ENCODE data around the gene ASTN2. TPM values are rescaled to one million over a fixed set of nuclear protein-coding genes. Genes with fewer than 3 reads are reported as not detected.
"Not testable (repeated sequence)": the region's sequence is repeated elsewhere in the genome, so short reads cannot be mapped to it uniquely, and the experiment has no call there.

ASTN2 gene
- polyA plus RNA-seq, 2 of the 4 experiments (the other 2 are of a cell fraction) = 5.8 to 11.6 TPM

DNA sequence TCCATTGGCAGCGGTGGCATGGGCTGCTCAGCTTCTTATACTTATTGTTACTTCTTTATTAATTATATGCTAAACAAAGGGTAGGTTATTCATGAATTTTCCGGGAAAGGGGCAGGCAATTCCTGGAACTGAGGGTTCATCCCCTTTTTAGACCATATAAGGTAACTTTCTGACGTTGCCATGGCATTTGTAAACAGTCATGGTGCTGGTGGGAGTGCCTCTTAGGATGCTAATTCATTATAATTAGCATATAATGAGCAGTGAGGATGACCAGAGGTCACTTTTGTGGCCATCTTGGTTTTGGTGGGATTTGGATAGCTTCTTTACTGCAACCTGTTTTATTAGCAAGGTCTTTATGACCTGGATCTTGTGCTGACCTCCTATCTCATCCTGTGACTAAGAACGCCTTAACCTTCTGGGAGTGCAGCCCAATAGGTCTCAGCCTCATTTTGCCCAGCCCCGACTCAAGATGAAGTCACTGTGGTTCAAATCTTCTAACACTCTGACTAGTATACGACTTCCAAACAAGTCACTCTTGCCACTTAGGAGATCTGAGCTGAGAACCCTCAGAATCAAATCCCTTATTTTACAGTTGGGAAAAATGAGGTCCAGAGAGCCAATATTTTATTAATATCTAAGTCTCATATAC is 490.3 kb downstream of the ASTN2 start:
- ChIA-PET POLR2A (no interaction called here), CTCF (no interaction called here)
- no peak for TF ChIP-seq KDM1A (IDR thresholded peaks at IDR 0.05; ENCODE audit: low read depth)
- TF ChIP-seq ZC3H11A (IDR thresholded peaks at IDR 0.05) = no peak
- TF ChIP-seq POLR2AphosphoS2 (conservative IDR thresholded peaks at IDR 0.05; ENCODE audit: low read length) = no peak
- TF ChIP-seq GATA3 (IDR thresholded peaks at IDR 0.05; ENCODE audit: borderline replicate concordance) = no peak
- TF ChIP-seq PHF8 (IDR thresholded peaks at IDR 0.05; ENCODE audit: borderline replicate concordance, low read depth) = no peak
- TF ChIP-seq POLR2A (IDR thresholded peaks at IDR 0.05; ENCODE audit: low read length) = no peak
- no peak for TF ChIP-seq NPAS2 (CRISPR knock-in tag; IDR thresholded peaks at IDR 0.05; ENCODE audit: borderline replicate concordance)
- no peak for TF ChIP-seq CBX2 (IDR thresholded peaks at IDR 0.05; ENCODE audit: borderline replicate concordance, low read depth)
- no peak for TF ChIP-seq RFX5 (IDR thresholded peaks at IDR 0.05)
- Histone ChIP-seq H3K4me2 (no peak overlapping the region), H3K4me1 (no peaks in the 10 kb centered on the region), H3K4me3 (no peak overlapping the region), H3K9me3 (no peaks in the 10 kb centered on the region), H3K27ac (no peak overlapping the region)
- ATAC-seq = no peak
- 5% methylated on average over 6 of the region's 6 CpGs for WGBS (ENCODE audit: missing lambda C conversion rate)
- no peak for DNase-seq (ENCODE audit: low read depth in 1 of 2, low spot score in 1 of 2)
- no peak for FAIRE-seq

DNA sequence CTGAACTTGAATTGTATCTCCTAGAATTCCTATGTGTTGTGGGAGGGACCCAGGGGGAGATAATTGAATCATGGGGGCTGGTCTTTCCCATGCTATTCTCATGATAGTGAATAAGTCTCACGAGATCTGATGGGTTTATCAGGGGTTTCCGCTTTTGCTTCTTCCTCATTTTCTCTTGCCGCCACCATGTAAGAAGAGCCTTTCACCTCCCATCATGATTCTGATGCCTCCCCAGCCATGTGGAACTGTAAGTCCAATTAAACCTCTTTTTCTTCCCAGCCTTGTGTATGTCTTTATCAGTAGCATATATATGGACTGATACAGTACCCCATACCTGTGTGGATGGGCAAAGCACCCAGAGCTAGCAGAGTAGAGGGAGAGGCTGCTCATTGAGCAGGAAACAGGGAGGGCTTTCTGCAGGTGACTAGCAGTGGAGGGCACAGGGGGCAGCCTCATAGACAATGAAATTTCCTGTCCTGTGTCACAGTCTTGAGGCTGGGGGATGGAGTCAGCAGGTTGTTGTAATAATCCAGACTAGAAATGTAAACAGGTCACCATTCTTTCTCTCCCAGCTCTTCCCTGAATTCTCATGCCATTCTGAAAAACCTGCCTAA is 496.9 kb downstream of the ASTN2 start:
- FAIRE-seq = not testable (repeated sequence)

GRCh38 chr9:116913536-116913935 is 501.3 kb downstream of the ASTN2 start:
- TF ChIP-seq CHD4 (IDR thresholded peaks at IDR 0.05; ENCODE audit: borderline replicate concordance) = no peak
- no peak for TF ChIP-seq FOSB (CRISPR knock-in tag; IDR thresholded peaks at IDR 0.05)
- no peak for TF ChIP-seq SMC3 (IDR thresholded peaks at IDR 0.05)
- TF ChIP-seq KDM1A (IDR thresholded peaks at IDR 0.05; ENCODE audit: low read depth) = no peak
- no peak for TF ChIP-seq MAZ (IDR thresholded peaks at IDR 0.05; ENCODE audit: borderline replicate concordance, low read depth, low read length)
- no peak for TF ChIP-seq RCOR1 (IDR thresholded peaks at IDR 0.05; ENCODE audit: low read depth, low read length)
- no peak for TF ChIP-seq ZC3H11A (IDR thresholded peaks at IDR 0.05)
- TF ChIP-seq HOXB13 (CRISPR knock-in tag; IDR thresholded peaks at IDR 0.05; ENCODE audit: low read depth) = no peak
- no peak for TF ChIP-seq TFCP2L1 (CRISPR knock-in tag; IDR thresholded peaks at IDR 0.05)
- no peak for TF ChIP-seq BHLHE40 (IDR thresholded peaks at IDR 0.05; ENCODE audit: low read depth, low read length)
- TF ChIP-seq NR3C1 (IDR thresholded peaks at IDR 0.05) = no peak
- TF ChIP-seq JUN (IDR thresholded peaks at IDR 0.05) = no peak
- TF ChIP-seq MAFK (IDR thresholded peaks at IDR 0.05; ENCODE audit: partially characterized antibody) = no peak
- TF ChIP-seq FOXS1 (CRISPR knock-in tag; IDR thresholded peaks at IDR 0.05) = no peak
- no peak for TF ChIP-seq CBX8 (IDR thresholded peaks at IDR 0.05)
- no peak for TF ChIP-seq CHD2 (IDR thresholded peaks at IDR 0.05; ENCODE audit: low read length, partially characterized antibody)
- Histone ChIP-seq H3K9me3 (no peaks in the 10 kb centered on the region), H3K4me3 (no peak overlapping the region), H3K4me1 (0 out of 3 replicates have a peak, but pooled peaks cover 4% of the 10 kb centered on the region), H3K4me2 (no peak overlapping the region), H3K27ac (no peak overlapping the region)
- CTCF ChIA-PET = no interaction called here
- FAIRE-seq (no peak), ATAC-seq (no peak), DNase-seq (ENCODE audit: low read depth in 1 of 2, low spot score in 1 of 2) (no peak)
- WGBS (ENCODE audit: missing lambda C conversion rate) = 39% methylated on average over 2 of the region's 2 CpGs
- POLR2A ChIA-PET = no interaction called here

More for the DNA sequence above, 496.9 kb downstream of the ASTN2 start:
- H3K4me1 ChIP-seq; H3K27ac ChIP-seq; ATAC-seq; DNase-seq (ENCODE audit: low read depth in 1 of 2, low spot score in 1 of 2); H3K4me3 ChIP-seq; H3K4me2 ChIP-seq; H3K9me3 ChIP-seq; POLR2A ChIA-PET: not testable (repeated sequence)
- CTCF ChIA-PET = interaction anchor here (1.3 kb wide), 1 partner anchor 58 kb away, joined by 4 read pairs; no protein-coding TSS in a partner anchor
- WGBS (ENCODE audit: missing lambda C conversion rate) = 66% methylated on average over 3 of the region's 3 CpGs

- FAIRE-seq = no peak
- H3K4me2 ChIP-seq = no peak overlapping the region
- no peak overlapping the region for H3K4me3 ChIP-seq
- ATAC-seq = no peak
- ChIA-PET POLR2A (no interaction called here), CTCF (no interaction called here)
- no peaks in the 10 kb centered on the region for H3K9me3 ChIP-seq
- TF ChIP-seq EHF (CRISPR knock-in tag; IDR thresholded peaks at IDR 0.05) (no peak), PBX3 (IDR thresholded peaks at IDR 0.05) (no peak)
- DNase-seq (ENCODE audit: low read depth in 1 of 2, low spot score in 1 of 2) = no peak
- H3K27ac ChIP-seq = no peak overlapping the region
- 0 out of 3 replicates have a peak, but pooled peaks cover 4% of the 10 kb centered on the region for H3K4me1 ChIP-seq
- WGBS (ENCODE audit: missing lambda C conversion rate) = 57% methylated on average over 10 of the region's 10 CpGs
Measured at GRCh38 chr9:116910201-116910600, 504.7 kb downstream of the ASTN2 start.
